H1 (cell line): Measurements from ENCODE around the gene SLC37A3. TPM values are rescaled to one million over a fixed set of nuclear protein-coding genes. Genes with fewer than 3 reads are reported as not detected.

ENCODE experiments used
- CTCF ChIA-PET: fragments of 300-600 bp; sonication (Branson Sonifier 250); formaldehyde crosslinking; loops from one replicate; lab custom pipeline; 2021; ENCODE audit not compliant: partially characterized antibody; lab: Charles Lee
- POLR2A ChIA-PET: fragments of 300-600 bp; sonication (Branson Sonifier 250); formaldehyde crosslinking; loops from one replicate; lab custom pipeline; 2021; ENCODE audit warnings: inconsistent platforms; ENCODE audit not compliant: partially characterized antibody; lab: Charles Lee
- DNase-seq, 2 experiments: peaks; one replicate each; pipeline versions ENCODE4 v3.0.0 to v3.0.0-alpha.2; 2010 to 2022; ENCODE audit warnings: low spot score in 2 of 2, low read depth in 1 of 2, mixed read lengths in 1 of 2
- FAIRE-seq: peaks from 2 replicates; lab custom pipeline; 2011; peaks lifted over from hg19 to GRCh38; lab: Jason Lieb, UNC
- H2AFZ ChIP-seq: 2 replicates; pipeline ENCODE4 v1.8.1; 2012; ENCODE audit warnings: low read length, inconsistent platforms
- H2AK5ac ChIP-seq: 2 replicates; pipeline ENCODE4 v1.6.1; 2013; ENCODE audit warnings: low read depth, low read length
- H2BK120ac ChIP-seq: replicated peaks from 2 replicates; pipeline ENCODE3; 2013; ENCODE audit warnings: low read depth, low read length, inconsistent platforms
- H2BK12ac ChIP-seq: 2 replicates; pipeline ENCODE4 v1.6.1; 2013; ENCODE audit warnings: low read depth, low read length
- H2BK15ac ChIP-seq: 2 replicates; pipeline ENCODE4 v1.6.1; 2013; ENCODE audit warnings: low read length
- H2BK20ac ChIP-seq: 2 replicates; pipeline ENCODE4 v1.6.1; 2013; ENCODE audit warnings: low read length
- H2BK5ac ChIP-seq: 2 replicates; pipeline ENCODE4 v1.6.1; 2013; ENCODE audit warnings: low read depth, low read length
- H3K14ac ChIP-seq: 2 replicates; pipeline ENCODE4 v1.6.1; 2013; ENCODE audit warnings: inconsistent platforms; ENCODE audit not compliant: insufficient read length
- H3K18ac ChIP-seq: 2 replicates; pipeline ENCODE4 v1.6.1; 2013; ENCODE audit warnings: low read length; ENCODE audit errors: extremely low read depth
- H3K23ac ChIP-seq: 2 replicates; pipeline ENCODE4 v1.6.1; 2013; ENCODE audit warnings: inconsistent platforms; ENCODE audit not compliant: insufficient read length
- H3K23me2 ChIP-seq: 2 replicates; pipeline ENCODE4 v1.6.1; 2013; ENCODE audit warnings: low read depth, low read length
- H3K27ac ChIP-seq: 2 replicates; pipeline ENCODE4 v1.6.1; 2011; ENCODE audit warnings: low read depth, low read length, inconsistent platforms
- H3K27me3 ChIP-seq, 4 experiments: replicated peaks in 1 of 4; 1 replicate in 1 of 4; 2 replicates in 3 of 4; pipeline versions ENCODE4 v1.6.1 to v1.8.1; 2011 to 2013; ENCODE audit warnings: low read length in 3 of 4, mild to moderate bottlenecking in 3 of 4, inconsistent platforms in 2 of 4, mixed read lengths in 2 of 4, moderate library complexity in 1 of 4; ENCODE audit not compliant: control insufficient read depth in 3 of 4, insufficient read depth in 3 of 4; ENCODE audit errors: extremely low read depth in 1 of 4
- H3K36me3 ChIP-seq, 4 experiments: 2 replicates each; pipeline versions ENCODE4 v1.6.1 to v1.8.1; 2011 to 2013; ENCODE audit warnings: mild to moderate bottlenecking in 4 of 4, low read length in 3 of 4, moderate library complexity in 2 of 4, control low read depth in 1 of 4, inconsistent platforms in 1 of 4; ENCODE audit not compliant: insufficient read depth in 4 of 4, control insufficient read depth in 2 of 4
- H3K4ac ChIP-seq: replicated peaks from 2 replicates; pipeline ENCODE3; 2013; ENCODE audit warnings: low read length, low read depth, mixed read lengths, inconsistent platforms; ENCODE audit not compliant: insufficient read length
- H3K4me1 ChIP-seq, 4 experiments: replicated peaks in 1 of 4; 1 replicate in 1 of 4; 2 replicates in 3 of 4; pipeline versions ENCODE4 v1.6.1 to v1.8.1; 2011 to 2013; ENCODE audit warnings: low read length in 3 of 4, inconsistent platforms in 2 of 4, mixed read lengths in 1 of 4; ENCODE audit not compliant: insufficient read depth in 4 of 4, control insufficient read depth in 3 of 4
- H3K4me2 ChIP-seq, 2 experiments: 2 replicates each; pipeline versions ENCODE4 v1.6.1 to v1.8.1; 2011 to 2013; ENCODE audit warnings: low read depth in 2 of 2, low read length in 2 of 2, control low read depth in 1 of 2, inconsistent platforms in 1 of 2, mild to moderate bottlenecking in 1 of 2; ENCODE audit not compliant: insufficient read depth in 1 of 2
- H3K4me3 ChIP-seq, 4 experiments: fragments of 200-600, 300-600 bp in 1 of 4; sonication (generic), shearing (Covaris generic), sonication (Bioruptor Twin) in 1 of 4; 2 replicates each; pipeline versions ENCODE4 v1.5.1 to v1.8.1; 2011 to 2016; ENCODE audit warnings: low read length in 4 of 4, low read depth in 3 of 4, control low read depth in 2 of 4, inconsistent platforms in 2 of 4, mild to moderate bottlenecking in 2 of 4, mixed read lengths in 1 of 4, moderate library complexity in 1 of 4; ENCODE audit not compliant: insufficient read depth in 2 of 4; ENCODE audit errors: extremely low read depth in 1 of 4
- H3K56ac ChIP-seq: replicated peaks from 2 replicates; pipeline ENCODE3; 2013; ENCODE audit warnings: low read depth, mild to moderate bottlenecking, mixed read lengths, low read length, inconsistent platforms; ENCODE audit not compliant: insufficient read length
- H3K79me1 ChIP-seq: 2 replicates; pipeline ENCODE4 v1.6.1; 2013; ENCODE audit warnings: low read depth, low read length, control low read depth
- H3K79me2 ChIP-seq, 2 experiments: 2 replicates each; pipeline versions ENCODE4 v1.6.1 to v1.8.1; 2012 to 2013; ENCODE audit warnings: low read length in 2 of 2, mild to moderate bottlenecking in 2 of 2, inconsistent platforms in 1 of 2; ENCODE audit not compliant: insufficient read depth in 2 of 2, control insufficient read depth in 1 of 2
- H3K9ac ChIP-seq, 4 experiments: replicated peaks in 1 of 4; 1 replicate in 1 of 4; 2 replicates in 3 of 4; pipeline versions ENCODE4 v1.6.1 to v1.8.1; 2011 to 2013; ENCODE audit warnings: low read depth in 3 of 4, low read length in 3 of 4, control low read depth in 2 of 4, mild to moderate bottlenecking in 2 of 4, moderate library complexity in 2 of 4, inconsistent platforms in 1 of 4; ENCODE audit errors: extremely low read depth in 1 of 4
- H3K9me3 ChIP-seq, 2 experiments: 2 replicates each; pipeline versions ENCODE4 v1.6.1 to v1.8.1; 2012 to 2013; ENCODE audit warnings: mild to moderate bottlenecking in 2 of 2, moderate library complexity in 2 of 2, control low read depth in 1 of 2, inconsistent platforms in 1 of 2, low read depth in 1 of 2, low read length in 1 of 2, mixed read lengths in 1 of 2; ENCODE audit not compliant: insufficient read depth in 2 of 2
- H4K20me1 ChIP-seq, 2 experiments: replicated peaks in 1 of 2; 2 replicates each; pipeline versions ENCODE3 to v1.8.1; 2011 to 2013; ENCODE audit warnings: inconsistent platforms in 2 of 2, low read length in 2 of 2, mild to moderate bottlenecking in 1 of 2; ENCODE audit not compliant: insufficient read depth in 2 of 2, control insufficient read depth in 1 of 2
- H4K5ac ChIP-seq: 2 replicates; pipeline ENCODE4 v1.6.1; 2013; ENCODE audit warnings: low read length, low read depth, mixed read lengths, inconsistent platforms; ENCODE audit not compliant: insufficient read length
- H4K8ac ChIP-seq: 2 replicates; pipeline ENCODE4 v1.8.0; 2013; ENCODE audit warnings: mild to moderate bottlenecking, moderate library complexity, low read length, inconsistent platforms; ENCODE audit not compliant: insufficient read depth; ENCODE audit errors: extremely low read depth
- H4K91ac ChIP-seq: replicated peaks from 2 replicates; pipeline ENCODE3; 2013; ENCODE audit warnings: low read length, mixed read lengths, inconsistent platforms; ENCODE audit not compliant: insufficient read length
- CBX8 ChIP-seq: fragments of 300-800, 300-1000 bp; sonication (generic); IDR thresholded peaks from 2 replicates; pipeline ENCODE4 v1.7.1; 2016; ENCODE audit warnings: low read depth, low read length, borderline replicate concordance
- CHD1 ChIP-seq: IDR thresholded peaks from 2 replicates; pipeline ENCODE4 v1.6.1; 2012; ENCODE audit warnings: low read depth, low read length, improper control_type of control experiment
- CHD2 ChIP-seq: IDR thresholded peaks from 2 replicates; pipeline ENCODE4 v1.6.1; 2012; ENCODE audit warnings: low read length, improper control_type of control experiment
- EZH2 ChIP-seq: fragments of 200-600 bp; sonication (generic); IDR thresholded peaks from 2 replicates; pipeline ENCODE4 v1.7.1; 2012; ENCODE audit warnings: low read depth, mild to moderate bottlenecking, moderate library complexity, low read length, inconsistent platforms; ENCODE audit not compliant: severe bottlenecking
- HDAC6 ChIP-seq: IDR thresholded peaks from one replicate; pipeline ENCODE4 v1.7.1; 2012; ENCODE audit warnings: low read depth, mild to moderate bottlenecking, inconsistent platforms, low read length, moderate library complexity
- KDM1A ChIP-seq: fragments of 200-600, 300-600 bp; sonication (generic); IDR thresholded peaks from 2 replicates; pipeline ENCODE4 v1.7.1; 2016; ENCODE audit warnings: mild to moderate bottlenecking, low read length, borderline replicate concordance
- MAX ChIP-seq: IDR thresholded peaks from 2 replicates; pipeline ENCODE4 v1.6.1; 2012; ENCODE audit warnings: inconsistent platforms
- NANOG ChIP-seq: IDR thresholded peaks from 2 replicates; pipeline ENCODE4 v1.6.1; 2011; ENCODE audit warnings: low read length, low read depth, mild to moderate bottlenecking, inconsistent platforms; ENCODE audit not compliant: insufficient read depth, poor library complexity, severe bottlenecking
- NRF1 ChIP-seq: IDR thresholded peaks from 2 replicates; pipeline ENCODE4 v1.6.1; 2011; ENCODE audit warnings: mild to moderate bottlenecking, low read depth, low read length, improper control_type of control experiment
- RBBP5 ChIP-seq: IDR thresholded peaks from 2 replicates; pipeline ENCODE4 v1.7.1; 2012; ENCODE audit warnings: low read depth, mild to moderate bottlenecking, inconsistent platforms, low read length, moderate library complexity, borderline replicate concordance
- SIRT6 ChIP-seq: IDR thresholded peaks from one replicate; pipeline ENCODE4 v1.7.1; 2012; ENCODE audit warnings: low read length, inconsistent platforms
- SP2 ChIP-seq: IDR thresholded peaks from 2 replicates; pipeline ENCODE4 v1.6.1; 2012; ENCODE audit warnings: mild to moderate bottlenecking, low read length, inconsistent platforms
- USF2 ChIP-seq: IDR thresholded peaks from 2 replicates; pipeline ENCODE4 v1.6.1; 2011; ENCODE audit warnings: low read length, improper control_type of control experiment
- WGBS, 2 experiments: shearing (Covaris generic) in 1 of 2; methylation state at CpG; one replicate each; pipeline versions ENCODE4 v1.1.6 to v1.1.7; 2013 to 2015; ENCODE audit warnings: low lambda C conversion rate in 2 of 2, mixed read lengths in 2 of 2, inconsistent platforms in 1 of 2, low coverage in 1 of 2, missing lambda C conversion rate in 1 of 2; ENCODE audit not compliant: insufficient replicate concordance in 2 of 2, insufficient coverage in 1 of 2, insufficient read length in 1 of 2; ENCODE audit errors: extremely low coverage in 1 of 2, missing lambda C conversion rate in 1 of 2; 5-methylcytosine and 5-hydroxymethylcytosine counted together
- polyA plus RNA-seq, 7 experiments: library from polyadenylated mRNA; depleted of rRNA in 3 of 7; stranded (reverse) in 5 of 7; unstranded in 2 of 7; fragments of >200 nt in 5 of 7; fragments of 200-250 nt in 2 of 7; gene quantifications; 1 replicate in 5 of 7; 2 replicates in 1 of 7; 4 replicates in 1 of 7; pipeline versions ENCODE4 v1.2.1 to v1.2.3, GENCODE V29; 2011 to 2013; ENCODE audit warnings: missing spikeins in 2 of 7, mixed read lengths in 2 of 7
- total RNA-seq: library from RNA; stranded (reverse); fragmentation: NEBNext Ultra II Directional; extraction: Animal tissue kit (Norgen Biotek cat#: 25700); gene quantifications from 2 replicates; pipeline ENCODE4 v1.2.1, GENCODE V29; 2021

SLC37A3 gene
- total and polyA plus RNA-seq, 2 of the 8 experiments (the other 6 are each of a cell fraction or from before 2014, with no cell fraction given): 58.2 to 71.0 TPM

GRCh38 chr7:140391634-140392033 is 6.7 kb downstream of the SLC37A3 start:
- 0 out of 2 replicates have a peak, but pooled peaks cover 3% of the 10 kb centered on the region for H3K23me2 ChIP-seq
- no peak for FAIRE-seq
- H3K36me3 ChIP-seq: no peaks in the 10 kb centered on the region
- H4K91ac ChIP-seq: no peak overlapping the region
- H2BK20ac ChIP-seq: no peak overlapping the region
- H2BK15ac ChIP-seq: no peak overlapping the region
- peaks cover 4 to 13% (median 11%) of the 10 kb centered on the region in 4 experiments for H3K4me1 ChIP-seq
- H2BK5ac ChIP-seq: no peak overlapping the region
- H3K4ac ChIP-seq: no peak overlapping the region
- H3K79me2 ChIP-seq: peaks cover 31 to 85% of the 10 kb centered on the region in 2 experiments
- no peak overlapping the region for H2BK12ac ChIP-seq
- no peak overlapping the region for H4K5ac ChIP-seq
- H3K4me2 ChIP-seq: no peak overlapping the region
- no peak overlapping the region for H3K14ac ChIP-seq
- ChIA-PET POLR2A (interaction anchor here (0.6 to 1.1 kb wide), 3 partner anchors 8 to 87 kb away, joined by 3 read pairs; no protein-coding TSS in a partner anchor), CTCF (interaction anchor here (1.2 kb wide), 1 partner anchor 52 kb away, joined by 3 read pairs; no protein-coding TSS in a partner anchor)
- no peaks in the 10 kb centered on the region for H3K27me3 ChIP-seq
- no peak overlapping the region for H2AK5ac ChIP-seq
- DNase-seq: no peak
- H2AFZ ChIP-seq: no peak overlapping the region
- H3K56ac ChIP-seq: no peak overlapping the region
- WGBS, 2 experiments: 100% methylated on average over 1 of the region's 1 CpG; no CpG with 5 or more reads in 1 of the 2 experiments
- H4K8ac ChIP-seq: no peak overlapping the region
- no peak overlapping the region for H2BK120ac ChIP-seq
- peaks cover 11% of the 10 kb centered on the region for H3K79me1 ChIP-seq
- H3K27ac ChIP-seq: no peak overlapping the region
- no peak overlapping the region for H3K23ac ChIP-seq
- no peaks in the 10 kb centered on the region for H3K9me3 ChIP-seq
- H3K4me3 ChIP-seq: no peak overlapping the region
- no peak overlapping the region for H3K9ac ChIP-seq
- no peak overlapping the region for H3K18ac ChIP-seq
- H4K20me1 ChIP-seq: peaks cover 9 to 16% of the 10 kb centered on the region in 2 experiments
- TF ChIP-seq SP2: no peak
- TF ChIP-seq SIRT6: no peak
- no peak for TF ChIP-seq EZH2
- no peak for TF ChIP-seq CBX8
- TF ChIP-seq CHD1: no peak
- no peak for TF ChIP-seq USF2
- no peak for TF ChIP-seq NRF1
- no peak for TF ChIP-seq CHD2
- no peak for TF ChIP-seq MAX
- no peak for TF ChIP-seq RBBP5
- TF ChIP-seq NANOG: no peak
- TF ChIP-seq KDM1A: no peak
- no peak for TF ChIP-seq HDAC6
